IPS-20b (cell line): ENCODE measurements around the gene JMJD1C.

Source experiments
- H3K27ac ChIP-seq: one replicate; pipeline ENCODE4 v1.5.1; 2013; ENCODE audit warnings: low read length
- H3K27me3 ChIP-seq: 2 replicates; pipeline ENCODE4 v1.6.1; 2013; ENCODE audit warnings: mild to moderate bottlenecking, low read length, inconsistent platforms; ENCODE audit not compliant: insufficient read depth
- H3K36me3 ChIP-seq: 2 replicates; pipeline ENCODE4 v1.6.1; 2013; ENCODE audit warnings: low read depth, mild to moderate bottlenecking, inconsistent platforms, low read length, moderate library complexity; ENCODE audit not compliant: insufficient read depth
- H3K4me1 ChIP-seq: 2 replicates; pipeline ENCODE4 v1.6.1; 2013; ENCODE audit warnings: mild to moderate bottlenecking, control low read depth, inconsistent platforms, low read length, moderate library complexity; ENCODE audit not compliant: insufficient read depth
- H3K4me3 ChIP-seq: 2 replicates; pipeline ENCODE4 v1.5.1; 2013; ENCODE audit warnings: mild to moderate bottlenecking, low read length, inconsistent platforms
- H3K9ac ChIP-seq: 2 replicates; pipeline ENCODE4 v1.6.1; 2013; ENCODE audit warnings: low read depth, mild to moderate bottlenecking, inconsistent platforms, low read length, moderate library complexity
- H3K9me3 ChIP-seq: 2 replicates; pipeline ENCODE4 v1.6.1; 2013; ENCODE audit warnings: mild to moderate bottlenecking, low read depth, low read length, inconsistent platforms; ENCODE audit not compliant: insufficient read depth

Gene JMJD1C

DNA sequence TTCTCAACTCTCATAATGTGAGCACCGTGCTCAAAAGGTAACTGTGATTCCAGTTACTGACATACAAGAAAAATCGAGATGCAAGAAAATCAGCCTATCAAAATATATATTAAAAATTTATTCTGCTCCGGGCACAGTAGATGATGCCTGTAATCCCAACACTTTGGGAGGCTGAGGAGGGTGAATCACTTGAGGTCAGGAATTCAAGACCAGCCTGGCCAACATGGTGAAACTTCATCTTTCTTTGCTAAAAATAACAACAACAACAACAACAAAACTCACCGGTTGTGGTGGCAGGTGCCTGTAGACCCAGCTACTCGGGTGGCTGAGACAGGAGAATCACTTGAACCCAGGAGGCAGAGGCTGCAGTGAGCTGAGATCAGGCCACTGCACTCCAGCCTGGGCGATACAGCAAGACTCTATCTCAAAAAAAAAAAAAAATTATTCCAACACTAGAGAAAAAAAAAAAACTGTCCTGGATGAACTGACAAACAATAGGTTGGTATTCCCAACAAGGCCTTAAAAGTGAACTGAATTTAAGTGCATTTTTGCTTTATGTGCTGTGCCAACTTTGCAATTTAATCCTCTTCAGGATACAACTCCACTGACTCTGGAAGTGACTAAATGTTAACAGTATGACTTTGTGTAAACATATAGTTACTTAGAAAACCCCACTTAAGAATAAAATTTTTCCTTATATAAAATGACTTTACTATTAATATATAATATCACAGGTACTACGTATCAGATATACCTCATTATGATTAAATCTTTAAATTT, 51.1 kb downstream of the JMJD1C start:
- Histone ChIP-seq H3K36me3 (no peaks in the 10 kb centered on the region), H3K9me3 (no peaks in the 10 kb centered on the region), H3K27me3 (no peaks in the 10 kb centered on the region), H3K4me1 (peaks cover 12% of the 10 kb centered on the region), H3K4me3 (no peak overlapping the region), H3K27ac (no peak overlapping the region), H3K9ac (no peak overlapping the region)

DNA sequence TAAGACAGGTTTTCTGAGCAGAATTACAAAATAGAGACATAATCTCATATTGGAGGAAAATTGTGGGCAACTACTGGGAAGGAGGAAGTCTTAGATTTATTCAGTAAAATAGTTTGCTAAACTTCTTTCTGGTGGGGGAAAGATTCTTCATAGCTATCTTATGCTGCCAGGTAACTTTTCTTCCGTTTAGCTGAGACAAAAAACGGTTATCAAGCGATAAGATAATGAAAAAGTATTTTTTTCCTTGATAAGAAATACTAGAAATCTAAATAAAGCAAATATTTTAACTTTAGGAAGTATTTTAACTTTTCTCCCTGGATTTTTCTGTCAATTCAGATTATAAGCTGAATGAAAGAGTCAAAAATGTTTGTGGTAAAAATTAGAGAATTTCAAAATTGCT, 52.3 kb downstream of the JMJD1C start:
- Histone ChIP-seq H3K4me1 (peaks cover 16% of the 10 kb centered on the region), H3K27ac (no peak overlapping the region), H3K9ac (no peak overlapping the region), H3K36me3 (no peaks in the 10 kb centered on the region), H3K9me3 (no peaks in the 10 kb centered on the region), H3K4me3 (no peak overlapping the region), H3K27me3 (no peaks in the 10 kb centered on the region)

DNA sequence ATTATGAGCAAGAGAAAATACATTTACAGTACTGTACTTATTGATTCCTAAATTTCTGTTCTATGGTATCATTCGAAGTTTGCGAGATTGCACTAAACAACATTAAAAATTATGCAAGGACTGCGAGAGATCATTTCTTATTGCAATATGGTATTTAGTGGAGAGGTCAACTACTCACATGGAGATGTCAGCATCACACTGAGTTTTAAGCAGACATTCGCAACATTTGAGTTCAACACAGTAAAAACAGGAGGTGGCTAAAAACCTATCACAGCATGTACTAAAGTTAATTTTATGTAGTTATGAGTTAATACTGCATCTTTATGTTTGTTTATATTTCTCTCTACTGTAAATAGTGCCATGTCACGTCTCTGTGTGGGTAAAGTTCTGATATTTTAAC, 53.5 kb downstream of the JMJD1C start:
- H3K27ac ChIP-seq, result no peak overlapping the region
- no peak overlapping the region for H3K4me3 ChIP-seq
- H3K9me3 ChIP-seq, result no peaks in the 10 kb centered on the region
- no peaks in the 10 kb centered on the region for H3K27me3 ChIP-seq
- H3K4me1 ChIP-seq, result peaks cover 9% of the 10 kb centered on the region
- no peak overlapping the region for H3K9ac ChIP-seq
- no peaks in the 10 kb centered on the region for H3K36me3 ChIP-seq

DNA sequence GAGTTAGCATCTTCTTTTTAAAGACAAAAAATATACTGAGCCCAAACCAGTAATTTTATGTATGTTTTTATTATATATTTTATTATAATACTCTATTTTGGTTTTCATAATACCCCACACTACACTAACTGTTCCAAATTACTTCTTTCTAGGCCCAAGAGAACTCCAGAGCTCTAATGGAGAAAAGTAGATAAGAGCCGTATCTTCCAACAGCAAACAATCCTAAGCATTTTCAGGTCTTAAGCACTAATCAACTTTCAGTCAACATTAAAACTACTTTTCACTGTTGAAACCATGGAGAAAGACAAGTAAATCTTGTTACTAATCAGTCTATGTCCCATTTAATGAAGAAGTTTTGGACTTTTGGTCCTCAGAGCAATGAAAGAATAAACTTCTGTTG, 55.1 kb downstream of the JMJD1C start:
- no peak overlapping the region for H3K9ac ChIP-seq
- H3K36me3 ChIP-seq, result no peaks in the 10 kb centered on the region
- H3K9me3 ChIP-seq, result no peaks in the 10 kb centered on the region
- no peaks in the 10 kb centered on the region for H3K27me3 ChIP-seq
- no peak overlapping the region for H3K27ac ChIP-seq
- H3K4me1 ChIP-seq, result peaks cover 9% of the 10 kb centered on the region; the same call in 1 of the 2 replicates
- H3K4me3 ChIP-seq, result no peak overlapping the region

DNA sequence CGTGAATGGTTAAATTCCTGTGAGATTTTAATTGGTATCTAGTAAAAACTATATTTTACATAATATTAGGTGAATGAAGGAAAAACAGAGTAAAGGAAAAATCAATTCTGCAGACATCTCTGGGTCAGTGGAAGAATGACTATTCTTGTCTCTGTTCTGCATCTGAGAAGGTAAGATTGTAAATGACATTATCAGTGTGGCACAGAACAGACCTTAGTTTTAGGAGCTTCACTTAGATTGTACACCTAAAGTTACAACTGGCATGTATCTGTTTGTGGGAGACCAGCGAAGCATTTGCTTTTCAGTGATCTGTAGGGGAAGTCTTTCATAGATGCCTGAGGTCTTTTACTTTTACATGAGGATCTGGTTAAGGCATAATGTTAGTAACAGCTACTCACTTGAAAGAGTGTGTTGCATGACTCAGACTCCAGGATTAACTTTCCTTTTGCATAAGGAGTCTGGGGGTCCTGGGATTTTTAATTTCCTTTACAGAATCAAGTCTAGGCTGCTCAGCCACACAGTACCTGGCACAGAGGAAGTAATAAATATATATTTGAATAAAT, 56.2 kb downstream of the JMJD1C start:
- H3K27ac ChIP-seq, result no peak overlapping the region
- H3K9ac ChIP-seq, result no peak overlapping the region
- no peaks in the 10 kb centered on the region for H3K27me3 ChIP-seq
- no peak overlapping the region for H3K4me3 ChIP-seq
- no peaks in the 10 kb centered on the region for H3K36me3 ChIP-seq
- no peaks in the 10 kb centered on the region for H3K9me3 ChIP-seq
- H3K4me1 ChIP-seq, result peaks cover 9% of the 10 kb centered on the region; the same call in 1 of the 2 replicates

DNA sequence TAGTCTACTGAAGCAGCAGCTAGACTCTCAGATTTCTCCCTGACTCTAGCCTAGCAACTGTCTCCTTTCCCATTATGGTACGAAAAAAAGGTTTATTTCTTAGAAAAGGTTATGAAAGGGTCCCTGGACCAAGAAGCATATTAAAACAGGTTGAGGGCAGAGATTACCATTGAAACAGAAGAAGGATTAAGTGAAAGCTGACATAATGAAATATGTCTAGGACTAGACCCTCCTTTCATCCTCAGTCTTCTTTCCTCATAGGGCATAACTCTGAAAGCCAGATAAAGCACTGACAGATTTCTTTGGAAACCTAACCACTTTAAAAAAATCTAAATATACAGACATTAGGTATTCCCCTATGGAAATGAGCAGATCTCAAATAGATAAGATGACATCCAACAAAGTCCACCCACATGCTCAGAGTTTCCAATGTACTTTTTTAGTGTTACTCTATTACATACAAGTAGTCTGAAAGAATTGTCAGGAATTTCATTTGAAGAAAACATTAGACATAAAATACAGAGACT, 58.6 kb downstream of the JMJD1C start:
- Histone ChIP-seq H3K9me3 (no peaks in the 10 kb centered on the region), H3K27me3 (no peaks in the 10 kb centered on the region), H3K4me1 (peaks cover 9% of the 10 kb centered on the region; the same call in 1 of the 2 replicates), H3K9ac (no peak overlapping the region), H3K36me3 (no peaks in the 10 kb centered on the region), H3K4me3 (no peak overlapping the region), H3K27ac (no peak overlapping the region)

DNA sequence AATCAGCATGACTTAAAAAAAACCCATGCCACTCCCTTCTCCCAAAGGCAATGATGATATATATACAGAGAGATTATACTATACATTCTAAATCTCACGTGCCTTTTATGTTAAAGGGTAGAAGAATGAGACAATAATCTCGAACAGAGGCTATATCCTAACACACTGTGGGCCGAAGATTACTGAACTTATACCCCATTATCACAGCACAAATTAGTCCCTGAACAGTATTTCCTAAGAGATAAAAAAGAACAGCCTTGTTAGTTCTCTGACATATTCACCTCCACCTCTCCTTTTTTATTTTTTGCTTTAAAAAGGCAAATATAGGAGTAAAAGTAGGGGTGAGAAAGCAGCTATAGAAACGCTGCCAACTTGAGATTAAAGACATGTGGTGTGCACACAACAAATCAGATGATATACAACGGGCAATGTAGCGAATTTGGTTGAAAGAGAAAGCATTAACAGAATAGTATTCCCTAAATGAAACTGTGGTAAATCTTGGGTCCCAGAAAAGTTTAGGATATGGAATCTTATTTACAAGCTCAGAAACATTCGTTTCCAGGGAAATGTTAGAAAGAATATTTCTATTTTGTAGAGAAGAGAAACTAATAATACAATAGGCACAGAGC, 69.5 kb downstream of the JMJD1C start:
- Histone ChIP-seq H3K9ac (no peak overlapping the region), H3K4me3 (no peak overlapping the region), H3K27ac (no peak overlapping the region), H3K4me1 (no peaks in the 10 kb centered on the region), H3K27me3 (no peaks in the 10 kb centered on the region), H3K36me3 (no peaks in the 10 kb centered on the region), H3K9me3 (no peaks in the 10 kb centered on the region)

DNA sequence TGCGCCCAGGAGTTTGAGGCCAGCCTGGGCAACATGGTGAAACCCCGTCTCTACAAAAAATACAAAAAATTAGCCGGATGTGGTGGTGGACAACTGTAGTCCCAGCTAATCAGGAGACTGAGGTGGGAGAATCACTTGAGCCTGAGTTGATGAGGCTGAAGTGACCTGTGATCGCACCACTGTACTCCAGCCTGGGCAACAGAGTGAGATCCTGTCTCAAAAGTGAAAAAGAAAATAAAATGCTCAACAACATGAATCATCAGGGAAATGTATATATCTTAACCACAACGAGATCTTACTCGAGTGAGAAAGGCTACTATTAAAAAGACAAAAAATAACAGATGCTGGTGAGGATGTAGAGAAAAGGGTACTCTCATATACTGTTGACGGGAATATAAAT, 72.7 kb downstream of the JMJD1C start:
- no peak overlapping the region for H3K9ac ChIP-seq
- H3K4me1 ChIP-seq, result no peaks in the 10 kb centered on the region
- H3K4me3 ChIP-seq, result no peak overlapping the region
- no peak overlapping the region for H3K27ac ChIP-seq
- H3K9me3 ChIP-seq, result no peaks in the 10 kb centered on the region
- no peaks in the 10 kb centered on the region for H3K27me3 ChIP-seq
- no peaks in the 10 kb centered on the region for H3K36me3 ChIP-seq

DNA sequence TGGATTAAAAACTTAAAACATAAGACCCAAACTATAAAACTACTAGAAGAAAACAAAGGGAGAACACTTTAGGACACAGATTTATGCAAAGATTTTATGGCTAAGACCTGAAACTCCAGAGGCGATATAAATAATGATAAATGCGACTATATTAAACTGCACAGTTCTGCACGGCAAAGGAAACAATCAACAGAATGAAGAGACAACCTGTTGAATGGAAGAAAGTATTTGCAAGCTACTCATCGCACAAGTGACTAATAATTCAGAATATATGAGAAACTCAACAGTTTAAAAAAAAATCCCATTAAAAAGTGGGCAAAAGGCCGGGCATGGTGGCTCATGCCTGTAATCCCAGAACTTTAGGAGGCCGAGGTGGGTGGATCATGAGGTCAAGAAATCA, 73.6 kb downstream of the JMJD1C start:
- Histone ChIP-seq H3K4me1 (no peaks in the 10 kb centered on the region), H3K36me3 (no peaks in the 10 kb centered on the region), H3K27ac (no peak overlapping the region), H3K27me3 (no peaks in the 10 kb centered on the region), H3K9ac (no peak overlapping the region), H3K9me3 (no peaks in the 10 kb centered on the region), H3K4me3 (no peak overlapping the region)

DNA sequence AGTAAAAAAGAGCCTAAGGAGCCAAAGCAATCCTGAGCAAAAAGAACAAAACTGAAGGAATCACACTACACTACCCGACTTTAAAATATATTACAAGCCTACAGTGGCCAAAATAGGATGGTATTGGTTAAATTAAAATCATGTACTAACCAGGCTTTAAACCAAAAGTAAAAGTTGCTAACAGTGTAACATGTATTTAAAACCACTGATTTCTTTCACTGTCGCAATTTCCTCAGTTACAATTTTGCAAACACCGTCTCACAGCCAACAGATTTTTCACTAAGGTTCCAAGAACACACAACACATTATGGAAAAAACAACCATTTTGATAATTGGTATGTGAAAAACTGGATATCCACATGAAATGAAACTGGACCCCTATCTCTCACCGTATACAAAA, 74.0 kb downstream of the JMJD1C start:
- H3K4me1 ChIP-seq, result no peaks in the 10 kb centered on the region
- no peak overlapping the region for H3K27ac ChIP-seq
- no peaks in the 10 kb centered on the region for H3K27me3 ChIP-seq
- H3K4me3 ChIP-seq, result no peak overlapping the region
- no peaks in the 10 kb centered on the region for H3K36me3 ChIP-seq
- no peaks in the 10 kb centered on the region for H3K9me3 ChIP-seq
- no peak overlapping the region for H3K9ac ChIP-seq

DNA sequence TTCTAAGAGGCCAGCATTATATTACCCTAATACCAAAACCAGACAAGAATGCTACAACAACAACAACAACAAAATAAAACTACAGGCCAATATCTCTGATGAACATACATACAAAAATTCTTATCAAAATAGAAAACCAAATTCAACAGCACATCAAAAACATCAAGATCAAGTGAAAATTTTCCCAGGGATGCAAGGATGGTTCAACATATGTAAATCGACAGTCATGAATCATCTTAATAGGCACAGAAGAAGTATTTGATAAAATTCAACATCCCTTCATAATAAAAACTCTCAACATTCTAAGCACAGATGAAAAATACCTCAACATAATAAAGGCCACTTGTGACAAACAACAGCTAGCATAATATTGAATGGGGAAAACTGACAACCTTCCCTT, 75.3 kb downstream of the JMJD1C start:
- Histone ChIP-seq H3K9ac (no peak overlapping the region), H3K27ac (no peak overlapping the region), H3K36me3 (no peaks in the 10 kb centered on the region), H3K4me1 (no peaks in the 10 kb centered on the region), H3K27me3 (no peaks in the 10 kb centered on the region), H3K4me3 (no peak overlapping the region), H3K9me3 (no peaks in the 10 kb centered on the region)
